CD14-positive monocyte (primary cell): Measurements from ENCODE around the gene TAF5L. TPM values are rescaled to one million over a fixed set of nuclear protein-coding genes. Genes with fewer than 3 reads are reported as not detected.
A peak's percentile ranks its signal among the peaks of the same experiment; 100 is the strongest.

Experiments
- DNase-seq, 3 donors: peaks; one replicate each; pipeline ENCODE4 v3.0.0-alpha.2; 2011 to 2022
- H2AFZ ChIP-seq: 2 replicates; pipeline ENCODE4 v1.6.0; 2012; ENCODE audit warnings: mild to moderate bottlenecking, low read depth, low read length, inconsistent platforms; ENCODE audit not compliant: insufficient read depth, poor library complexity, severe bottlenecking
- H3K27ac ChIP-seq, 2 donors: 1 replicate in 1 of 2; 2 replicates in 1 of 2; pipeline ENCODE4 v1.5.1; 2012 to 2013; ENCODE audit warnings: low read length in 2 of 2, control low read depth in 1 of 2, inconsistent platforms in 1 of 2, low read depth in 1 of 2, mild to moderate bottlenecking in 1 of 2
- H3K27me3 ChIP-seq, 2 donors: one replicate each; pipeline versions ENCODE4 v1.6.0 to v1.6.1; 2011 to 2013; ENCODE audit warnings: low read length in 2 of 2; ENCODE audit not compliant: control insufficient read depth in 2 of 2, insufficient read depth in 2 of 2
- H3K36me3 ChIP-seq, 2 donors: replicated peaks in 1 of 2; 1 replicate in 1 of 2; 2 replicates in 1 of 2; pipeline versions ENCODE4 v1.5.1 to v1.6.1; 2012 to 2013; ENCODE audit warnings: low read length in 2 of 2, control low read depth in 1 of 2, inconsistent platforms in 1 of 2, mild to moderate bottlenecking in 1 of 2; ENCODE audit not compliant: insufficient read depth in 2 of 2, control insufficient read depth in 1 of 2
- H3K4me1 ChIP-seq, 2 donors: 1 replicate in 1 of 2; 2 replicates in 1 of 2; pipeline versions ENCODE4 v1.5.1 to v1.6.1; 2012 to 2013; ENCODE audit warnings: low read length in 2 of 2, control low read depth in 1 of 2, inconsistent platforms in 1 of 2, mild to moderate bottlenecking in 1 of 2, moderate library complexity in 1 of 2; ENCODE audit not compliant: insufficient read depth in 2 of 2, control insufficient read depth in 1 of 2
- H3K4me2 ChIP-seq: replicated peaks from 2 replicates; pipeline ENCODE3; 2012; ENCODE audit warnings: low read length, moderate library complexity, mild to moderate bottlenecking; ENCODE audit not compliant: poor library complexity, severe bottlenecking; ENCODE audit errors: extremely low read depth
- H3K4me3 ChIP-seq, 3 experiments: fragments of 200-600 bp in 1 of 3; sonication (generic) in 1 of 3; replicated peaks in 1 of 3; 1 replicate in 2 of 3; 2 replicates in 1 of 3; pipeline ENCODE4 v1.5.1; 2011 to 2013; ENCODE audit warnings: low read length in 3 of 3, mild to moderate bottlenecking in 3 of 3, control low read depth in 2 of 3, low read depth in 2 of 3, inconsistent platforms in 1 of 3, moderate library complexity in 1 of 3
- H3K79me2 ChIP-seq: 2 replicates; pipeline ENCODE4 v1.6.0; 2012; ENCODE audit warnings: mild to moderate bottlenecking, control low read depth, inconsistent platforms, low read length, moderate library complexity; ENCODE audit not compliant: insufficient read depth
- H3K9ac ChIP-seq: 2 replicates; pipeline ENCODE4 v1.6.0; 2017; ENCODE audit warnings: low read length, mild to moderate bottlenecking; ENCODE audit not compliant: insufficient read depth, poor library complexity, severe bottlenecking
- H3K9me3 ChIP-seq, 2 donors: replicated peaks in 1 of 2; 1 replicate in 1 of 2; 2 replicates in 1 of 2; pipeline versions ENCODE4 v1.5.1 to v1.6.1; 2012 to 2013; ENCODE audit warnings: low read length in 2 of 2, control low read depth in 1 of 2; ENCODE audit not compliant: control insufficient read depth in 1 of 2, insufficient read depth in 1 of 2
- H4K20me1 ChIP-seq: 2 replicates; pipeline ENCODE4 v1.6.0; 2012; ENCODE audit warnings: mild to moderate bottlenecking, low read length, control low read depth, moderate library complexity; ENCODE audit not compliant: insufficient read depth
- H3K27ac Mint-ChIP-seq, 7 donors: one replicate each; pipeline ENCODE4 v1.8.0; 2020; ENCODE audit warnings: mild to moderate bottlenecking in 7 of 7, mixed read lengths in 7 of 7, moderate library complexity in 6 of 7, inconsistent platforms in 2 of 7
- H3K27me3 Mint-ChIP-seq, 3 donors: one replicate each; pipeline ENCODE4 v1.8.0; 2021 to 2022; ENCODE audit warnings: low read depth in 3 of 3, mild to moderate bottlenecking in 3 of 3, mixed read lengths in 3 of 3, moderate library complexity in 3 of 3, inconsistent platforms in 1 of 3
- H3K36me3 Mint-ChIP-seq, 2 donors: one replicate each; pipeline ENCODE4 v1.8.0; 2020; ENCODE audit warnings: mixed read lengths in 2 of 2, inconsistent platforms in 1 of 2, mild to moderate bottlenecking in 1 of 2
- H3K4me1 Mint-ChIP-seq: one replicate; pipeline ENCODE4 v1.8.0; 2020; ENCODE audit warnings: mild to moderate bottlenecking, mixed read lengths
- H3K4me3 Mint-ChIP-seq, 2 donors: one replicate each; pipeline ENCODE4 v1.8.0; 2020; ENCODE audit warnings: mild to moderate bottlenecking in 2 of 2, mixed read lengths in 2 of 2, moderate library complexity in 1 of 2
- H3K9me3 Mint-ChIP-seq, 7 donors: one replicate each; pipeline ENCODE4 v1.8.0; 2020 to 2022; ENCODE audit warnings: mixed read lengths in 7 of 7, mild to moderate bottlenecking in 6 of 7, moderate library complexity in 6 of 7, inconsistent platforms in 2 of 7
- CTCF ChIP-seq: fragments of 200-600 bp; IDR thresholded peaks from one replicate; pipeline ENCODE4 v1.8.0; 2022; ENCODE audit warnings: antibody characterized with exemption, mild to moderate bottlenecking
- WGBS: methylation state at CpG from one replicate; pipeline ENCODE4 v1.1.5; 2013; ENCODE audit warnings: missing lambda C conversion rate; ENCODE audit not compliant: insufficient coverage; 5-methylcytosine and 5-hydroxymethylcytosine counted together
- intact Hi-C, 2 donors: fragments of 100-400 bp; cut with micrococcal nuclease; formaldehyde crosslinking; loops; one replicate each; pipeline versions ENCODE4 v1.15.0 to v1.15.1; 2023
- polyA plus RNA-seq, 3 donors: library from polyadenylated mRNA; depleted of rRNA in 1 of 3; unstranded in 2 of 3; stranded (reverse) in 1 of 3; fragments of 300-500 nt in 2 of 3; fragments of >200 nt in 1 of 3; fragmentation: Illumina TruSeq in 2 of 3; gene quantifications; 1 replicate in 2 of 3; 2 replicates in 1 of 3; pipeline ENCODE4 v1.2.3, GENCODE V29; 2012 to 2021

Gene TAF5L
- polyA plus RNA-seq, 3 donors: 3.8 to 15.4 (median 4.9) TPM

- no peak for TF ChIP-seq CTCF
- intact Hi-C loops: no loop called here
- 100% methylated on average over 1 of the region's 3 CpGs for WGBS
- H3K4me2 ChIP-seq: peak overlapping the region; percentile 77
- Mint-ChIP-seq H3K9me3 (peaks cover 0 to 2% (median 0%) of the 10 kb centered on the region in 7 donors), H3K27ac (peak overlapping the region in 2 of 7 donors; percentile 30 to 79), H3K27me3 (peaks cover 0 to under 1% (median 0%) of the 10 kb centered on the region in 3 donors), H3K4me1 (peaks cover 31% of the 10 kb centered on the region), H3K36me3 (no peaks in the 10 kb centered on the region), H3K4me3 (no peak overlapping the region)
- H3K4me3 ChIP-seq: peak overlapping the region in 1 of 3 experiments; percentile 70
- no peak overlapping the region for H2AFZ ChIP-seq
- H3K9me3 ChIP-seq: no peaks in the 10 kb centered on the region
- no peak for DNase-seq
- H3K4me1 ChIP-seq: peaks cover 31 to 40% of the 10 kb centered on the region in 2 donors
- H4K20me1 ChIP-seq: no peaks in the 10 kb centered on the region
- H3K9ac ChIP-seq: no peak overlapping the region
- H3K79me2 ChIP-seq: no peaks in the 10 kb centered on the region
- no peak overlapping the region for H3K27ac ChIP-seq
- no peaks in the 10 kb centered on the region for H3K36me3 ChIP-seq
- no peaks in the 10 kb centered on the region for H3K27me3 ChIP-seq
Observed at GRCh38 chr1:229581485-229581884, 44.4 kb downstream of the TAF5L start.

- intact Hi-C loops: no loop called here
- peaks cover 0 to 2% (median 0%) of the 10 kb centered on the region in 3 donors for H3K27me3 Mint-ChIP-seq
- peak overlapping the region; percentile 74 to 88 for H3K4me3 Mint-ChIP-seq
- Histone ChIP-seq H3K36me3 (no peaks in the 10 kb centered on the region), H3K27ac (peak overlapping the region; percentile 29 to 79), H3K9ac (peak overlapping the region; percentile 53), H2AFZ (peak overlapping the region; percentile 72), H3K79me2 (no peaks in the 10 kb centered on the region), H3K4me2 (peak overlapping the region; percentile 81), H3K27me3 (no peaks in the 10 kb centered on the region), H3K4me3 (peak overlapping the region; percentile 29 to 76 (median 74)), H3K9me3 (no peaks in the 10 kb centered on the region), H3K4me1 (peaks cover 31 to 40% of the 10 kb centered on the region in 2 donors), H4K20me1 (no peaks in the 10 kb centered on the region)
- H3K9me3 Mint-ChIP-seq: peaks cover 0 to 2% (median 0%) of the 10 kb centered on the region in 7 donors
- DNase-seq: peak; percentile 56 to 78 (median 64)
- H3K27ac Mint-ChIP-seq: peak overlapping the region; percentile 83 to 92 (median 88)
- no peaks in the 10 kb centered on the region for H3K36me3 Mint-ChIP-seq
- TF ChIP-seq CTCF: no peak
- 14% methylated on average over 6 of the region's 9 CpGs for WGBS
- H3K4me1 Mint-ChIP-seq: peaks cover 31% of the 10 kb centered on the region
Observed at GRCh38 chr1:229579059-229579673, 46.8 kb downstream of the TAF5L start.
